GM10847 (cell line): ENCODE results near the gene RGS19.

ENCODE experiments used
- POLR2A ChIP-seq: IDR thresholded peaks from 2 replicates; pipeline ENCODE4 v1.6.1; 2011; ENCODE audit not compliant: insufficient read length; ENCODE audit errors: extremely low read depth

Gene RGS19

DNA sequence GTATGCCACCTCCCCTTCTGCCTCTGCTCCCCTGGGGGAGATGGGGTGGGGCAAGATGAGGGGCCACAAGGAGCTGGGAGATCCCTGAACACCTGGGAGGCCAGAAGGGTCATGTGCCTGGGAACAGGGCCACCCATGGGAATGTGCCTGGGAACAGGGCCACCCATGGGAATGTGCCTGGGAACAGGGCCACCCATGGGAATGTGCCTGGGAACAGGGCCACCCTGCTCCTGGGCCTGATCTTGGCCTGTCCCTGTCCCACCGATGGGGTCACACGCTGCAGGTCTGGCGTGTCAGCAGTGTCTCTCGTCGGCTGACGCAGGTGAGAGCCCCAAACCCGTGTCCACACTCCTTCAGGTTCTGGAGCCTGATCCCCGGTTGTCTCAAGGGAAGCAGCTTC, 4.4 kb downstream of the RGS19 start:
- no peak for TF ChIP-seq POLR2A

DNA sequence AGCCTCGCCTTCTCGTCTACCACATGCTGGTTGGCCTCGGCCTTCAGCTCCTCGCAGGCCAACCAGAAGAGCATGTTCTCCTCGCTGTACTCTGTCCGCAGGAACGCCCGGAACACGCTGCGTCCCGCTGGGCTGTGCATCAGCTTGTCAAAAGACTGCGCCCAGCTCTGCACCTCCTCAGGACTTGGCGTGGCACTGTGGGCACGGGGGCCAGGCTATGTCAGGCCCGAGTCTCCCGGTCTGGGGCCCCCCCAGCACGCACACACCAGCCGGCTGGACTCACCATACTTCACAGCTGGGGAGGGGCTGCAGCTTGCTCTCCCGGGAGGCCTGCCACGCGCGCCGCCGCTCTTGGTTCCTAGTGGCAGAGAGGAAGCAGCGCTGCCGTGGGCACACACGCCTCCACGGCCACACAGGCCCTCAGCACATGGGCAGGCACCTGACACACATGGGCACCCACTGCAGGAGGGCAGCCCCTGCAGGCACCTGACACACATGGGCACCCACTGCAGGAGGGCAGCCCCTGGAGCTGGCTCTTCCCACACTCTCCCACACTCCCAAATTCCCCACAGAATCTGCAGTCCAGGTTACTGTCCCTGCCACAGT, 5.0 kb downstream of the RGS19 start:
- TF ChIP-seq POLR2A: no peak

DNA sequence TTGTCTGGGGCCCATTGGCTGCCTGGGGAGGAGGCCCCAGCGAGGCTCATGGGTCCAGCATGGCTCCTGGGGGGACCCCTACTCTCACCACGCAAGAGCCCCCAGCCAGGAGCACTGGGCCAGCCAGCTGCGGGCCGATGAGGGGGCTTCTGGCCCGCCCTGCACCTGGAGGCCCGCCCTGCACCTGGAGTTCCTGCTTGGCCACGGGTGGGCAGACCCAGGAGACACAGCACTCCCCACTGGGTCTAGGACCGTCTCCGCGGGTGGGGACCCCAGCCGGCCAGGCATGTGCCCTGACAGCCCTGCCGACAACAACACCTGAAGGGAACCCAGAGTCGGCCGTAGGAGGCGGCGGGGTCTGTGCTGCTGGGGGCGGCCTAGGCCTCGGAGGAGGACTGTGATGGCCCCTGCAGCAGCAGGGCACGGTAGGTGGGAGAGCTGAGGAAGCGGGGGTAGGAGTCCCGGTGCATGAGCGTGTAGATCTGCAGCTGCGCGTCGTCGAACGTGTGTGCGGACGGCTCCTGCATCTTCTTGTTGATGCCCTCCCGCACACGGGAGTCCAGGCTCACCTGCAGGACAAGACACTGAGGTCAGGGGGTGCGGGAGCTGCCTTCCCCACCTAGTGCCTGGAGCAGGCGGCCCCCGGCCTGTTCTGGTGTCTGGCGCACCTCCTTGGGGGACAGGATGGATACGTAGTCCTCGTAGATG, 5.7 kb downstream of the RGS19 start:
- no peak for TF ChIP-seq POLR2A

DNA sequence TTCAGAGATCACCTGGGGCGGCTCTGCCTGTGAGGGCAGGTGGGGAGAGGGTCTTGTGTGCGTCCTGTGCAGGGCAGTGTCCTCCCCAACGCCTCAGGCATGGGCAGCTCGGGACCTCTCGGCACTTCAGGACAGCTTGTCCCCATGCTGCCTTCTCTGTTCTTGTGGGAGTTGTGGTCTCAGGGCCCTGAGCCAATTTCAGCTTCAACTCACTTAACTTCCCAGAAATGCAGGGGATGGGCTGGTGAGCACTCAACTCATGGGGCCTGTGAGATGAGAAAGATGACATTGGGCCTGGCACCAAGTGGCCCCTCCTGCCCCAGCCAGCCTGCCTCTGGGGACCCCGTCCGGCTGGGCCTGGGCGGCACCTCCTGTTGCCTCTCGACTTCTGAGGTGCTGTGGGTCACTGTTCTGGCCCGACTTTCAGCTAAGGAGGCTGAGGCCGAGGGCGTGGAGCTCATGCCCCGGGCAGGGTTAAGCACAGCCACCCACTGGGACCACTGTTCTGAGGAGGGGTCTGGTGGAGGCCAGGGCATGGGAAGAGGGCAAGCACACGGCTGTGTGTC, 6.7 kb downstream of the RGS19 start:
- TF ChIP-seq POLR2A: no peak

DNA sequence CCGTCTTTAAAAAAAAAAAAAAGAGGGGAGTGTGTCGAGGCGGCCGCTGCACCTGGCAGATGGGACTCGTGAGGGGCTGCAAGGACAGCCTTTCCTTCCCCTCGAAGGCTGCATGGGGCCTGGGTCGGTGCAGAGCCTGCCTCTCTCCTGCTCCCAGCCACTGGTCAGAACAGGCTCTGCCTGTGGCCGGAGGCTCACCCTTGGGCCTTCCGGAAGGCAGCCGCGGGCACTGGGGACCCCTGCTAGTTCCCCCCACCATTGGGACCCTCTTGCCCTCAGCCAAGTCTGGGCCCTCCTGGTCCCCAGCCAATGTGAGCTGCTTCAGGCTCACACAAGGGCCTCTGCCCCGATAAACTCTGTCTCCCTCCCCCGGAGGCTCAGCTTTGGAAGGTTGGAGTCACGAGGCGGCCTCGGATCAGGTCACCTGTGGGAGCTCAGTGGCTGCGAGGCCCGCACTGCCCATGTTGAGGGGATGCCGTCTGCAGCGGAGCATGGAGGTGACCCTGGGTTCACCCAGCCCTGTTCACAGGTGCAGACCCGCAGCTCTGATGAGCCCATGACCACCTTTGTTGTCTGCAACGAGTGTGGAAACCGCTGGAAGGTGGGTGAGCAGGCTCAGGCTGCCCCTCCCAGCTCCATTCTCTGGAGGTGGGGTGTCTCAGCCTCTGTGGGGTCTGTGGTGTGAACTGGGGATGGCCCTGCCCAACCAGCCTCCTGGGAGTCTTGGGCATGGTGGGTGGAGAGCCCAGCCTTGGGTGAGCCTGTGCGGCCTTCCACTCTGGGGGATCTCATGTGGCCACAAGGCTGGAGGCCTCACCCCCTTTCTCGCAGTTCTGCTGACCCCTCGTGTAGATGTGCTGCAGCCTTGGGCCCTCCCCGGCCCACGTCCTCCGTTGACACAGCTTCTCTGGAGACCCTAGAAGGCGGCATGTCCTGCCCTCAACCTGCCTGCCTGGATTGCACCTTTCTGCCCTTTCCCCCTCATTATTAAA, 7.7 kb downstream of the RGS19 start:
- TF ChIP-seq POLR2A: no peak

DNA sequence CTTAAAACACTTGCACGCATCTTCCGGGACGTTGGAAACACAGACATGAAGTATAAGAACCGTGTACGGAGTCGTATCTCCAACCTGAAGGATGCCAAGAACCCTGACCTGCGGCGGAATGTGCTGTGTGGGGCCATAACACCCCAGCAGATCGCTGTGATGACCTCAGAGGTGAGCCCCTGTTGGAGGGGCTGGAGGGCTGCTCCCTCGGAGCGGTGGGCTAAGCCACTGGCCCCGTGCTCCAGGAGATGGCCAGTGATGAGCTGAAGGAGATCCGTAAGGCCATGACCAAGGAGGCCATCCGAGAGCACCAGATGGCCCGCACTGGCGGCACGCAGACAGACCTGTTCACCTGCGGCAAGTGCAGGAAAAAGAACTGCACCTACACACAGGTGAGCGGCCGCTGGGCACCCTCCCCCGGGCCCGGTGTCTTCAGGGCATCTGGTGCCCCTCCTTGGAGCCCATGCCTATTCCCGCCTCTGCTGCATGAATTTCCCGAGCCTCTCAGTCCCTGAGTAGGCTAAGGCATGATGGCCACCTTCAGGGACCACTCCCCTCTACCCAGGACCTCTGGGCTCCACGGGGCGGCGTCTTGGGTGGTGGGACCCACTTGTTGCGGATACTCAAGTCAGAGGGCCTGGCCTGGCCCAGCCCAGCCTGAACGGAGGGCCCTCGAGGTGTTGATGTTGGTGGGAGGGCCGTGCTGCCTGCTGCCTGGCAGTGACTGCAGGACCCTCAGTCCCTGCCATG, 8.9 kb downstream of the RGS19 start:
- no peak for TF ChIP-seq POLR2A

DNA sequence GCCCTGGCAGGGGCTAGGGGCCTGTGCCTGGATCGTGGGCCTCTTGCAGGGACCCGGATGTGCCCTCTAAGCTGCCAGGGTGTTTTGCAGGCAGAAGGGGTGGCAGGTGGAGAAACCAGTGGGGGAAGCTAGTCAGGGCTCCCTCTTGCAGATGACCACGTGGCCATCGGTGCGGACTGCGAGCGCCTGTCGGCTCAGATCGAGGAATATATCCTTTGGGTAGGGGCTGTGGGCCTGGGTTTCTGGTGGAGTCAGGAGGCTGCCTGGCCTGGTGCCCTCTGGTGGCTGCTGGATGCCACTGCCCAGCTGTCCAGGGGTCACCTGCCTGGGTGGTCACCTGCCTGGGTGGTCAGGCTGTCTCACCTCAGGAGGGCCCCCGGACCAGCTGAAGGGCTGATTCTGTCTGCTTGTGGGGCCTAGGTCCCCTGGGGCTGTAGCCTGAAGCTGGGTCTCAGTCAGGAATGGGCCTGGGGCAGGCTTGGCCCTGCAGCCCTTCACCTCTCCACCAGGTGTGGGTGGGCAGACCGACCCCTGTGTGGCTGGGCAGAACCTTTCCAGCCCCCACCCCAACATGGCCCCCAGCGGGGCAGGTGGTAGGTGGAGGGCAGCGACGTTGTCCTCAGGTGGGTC, 9.6 kb downstream of the RGS19 start:
- no peak for TF ChIP-seq POLR2A

DNA sequence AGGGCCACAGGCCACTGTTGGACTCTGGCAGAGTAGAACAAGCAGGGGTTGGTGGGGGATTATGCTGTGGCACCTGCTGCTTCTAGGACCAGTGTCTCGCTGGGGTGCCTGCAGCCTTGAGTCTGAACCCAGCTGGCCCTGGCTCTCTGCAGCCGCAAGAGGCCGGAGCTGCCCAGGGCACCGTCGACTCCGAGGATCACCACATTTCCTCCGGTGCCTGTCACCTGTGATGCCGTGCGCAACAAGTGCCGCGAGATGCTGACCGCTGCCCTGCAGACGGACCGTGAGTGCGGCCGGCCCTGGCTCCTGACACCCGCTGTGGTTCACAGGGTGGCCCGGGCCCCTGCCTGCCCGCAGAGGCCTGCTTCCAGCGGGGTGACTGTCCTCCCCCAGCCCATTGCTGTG, 10.1 kb downstream of the RGS19 start:
- TF ChIP-seq POLR2A: no peak

DNA sequence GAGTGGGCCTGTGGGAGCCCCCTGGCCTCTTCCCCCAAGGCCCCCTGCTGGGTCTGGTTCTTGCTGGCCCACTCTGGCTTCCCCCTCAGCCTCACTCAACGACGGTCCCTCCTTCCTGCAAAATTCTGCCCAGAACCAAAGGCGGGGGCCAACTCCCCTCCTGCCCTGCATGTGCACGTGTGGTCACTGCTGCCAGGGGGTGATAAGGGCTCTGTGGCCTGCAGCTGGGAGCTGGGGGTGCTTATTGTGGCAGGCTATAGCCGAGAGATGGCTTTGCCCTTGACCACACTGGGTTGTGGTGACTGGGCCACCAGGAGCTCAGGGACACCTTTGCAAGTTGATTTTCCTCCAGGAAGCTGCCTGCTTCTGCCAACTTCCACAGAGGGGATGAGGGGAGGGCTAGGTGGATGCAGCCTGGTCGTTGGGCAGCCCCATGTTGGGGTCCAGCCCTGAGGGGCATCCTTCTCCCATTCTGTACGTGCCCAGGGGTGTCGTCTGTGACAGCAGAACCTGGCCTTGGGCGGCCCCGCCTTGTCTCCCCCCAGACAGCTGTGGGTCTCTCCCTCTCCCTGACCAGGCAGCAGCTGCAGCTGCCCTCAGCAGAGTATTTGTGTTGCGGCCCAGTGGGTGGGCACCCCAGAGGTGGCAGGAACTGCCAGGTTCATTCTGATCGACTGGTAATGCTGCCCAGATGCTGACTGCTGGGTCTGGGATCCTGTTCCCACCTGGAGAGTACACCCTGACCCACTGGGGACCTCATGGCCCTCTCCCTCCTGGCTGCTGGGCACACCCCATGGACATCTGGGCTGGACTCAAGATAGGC, 10.7 kb downstream of the RGS19 start:
- TF ChIP-seq POLR2A: no peak

DNA sequence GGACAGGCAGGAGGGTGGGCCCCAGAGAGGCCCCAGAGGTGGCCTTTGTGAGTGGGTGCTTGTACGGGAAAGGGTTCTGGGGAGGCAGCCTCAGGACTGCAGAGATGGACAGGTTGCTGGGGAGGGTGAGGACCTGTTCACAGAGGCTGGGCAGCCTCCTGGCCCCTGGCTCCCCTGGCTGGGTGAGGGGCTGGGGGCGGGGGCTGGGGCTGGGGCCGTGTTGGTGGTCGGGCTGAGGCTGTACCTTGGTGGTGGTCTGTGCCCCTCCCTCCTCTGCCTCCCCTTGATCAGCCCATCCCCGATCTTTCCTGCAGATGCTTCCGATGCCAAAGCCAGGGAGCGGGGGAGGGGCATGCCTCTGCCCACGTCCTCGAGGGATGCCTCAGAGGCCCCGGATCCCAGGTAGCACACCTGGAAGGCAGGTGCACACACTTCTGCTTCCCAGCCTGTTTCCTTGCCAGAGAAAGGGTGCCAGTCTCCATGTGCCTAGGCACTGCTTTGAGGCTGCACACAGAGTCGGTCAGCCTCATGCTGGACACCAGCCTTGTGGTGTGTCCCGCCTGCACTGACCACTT, 11.5 kb downstream of the RGS19 start:
- TF ChIP-seq POLR2A: no peak

DNA sequence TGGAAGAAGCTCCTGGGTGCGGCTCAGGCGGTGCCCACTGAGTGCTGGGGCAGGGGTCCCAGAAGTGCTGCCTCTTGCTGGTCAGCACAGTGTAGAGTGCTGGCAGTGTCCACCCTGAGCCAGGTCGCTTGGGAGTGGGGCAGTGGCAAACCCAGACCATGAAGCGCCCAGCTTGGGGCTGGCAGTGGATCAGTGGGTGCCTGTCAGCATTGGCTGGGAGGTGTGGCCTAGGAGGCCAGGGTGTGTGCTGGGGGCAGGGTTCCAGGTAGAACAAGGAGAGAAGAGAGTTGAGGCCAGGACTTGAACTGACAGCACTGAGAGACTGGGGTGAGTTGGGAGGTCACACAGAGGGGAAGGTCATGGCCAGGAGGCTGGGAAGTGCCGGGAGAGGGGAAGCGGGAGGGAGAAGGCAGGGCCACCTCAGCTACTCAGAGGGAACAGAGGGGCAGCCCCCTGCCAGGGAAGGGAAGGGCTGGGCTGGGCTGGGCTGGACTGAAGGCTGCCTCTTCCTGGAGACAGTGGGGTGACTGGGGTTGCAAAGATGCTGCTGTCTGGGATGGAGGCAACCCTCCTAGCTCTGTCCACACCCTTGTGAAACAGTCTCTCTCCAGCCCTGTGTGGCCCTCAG, 12.2 kb downstream of the RGS19 start:
- no peak for TF ChIP-seq POLR2A

DNA sequence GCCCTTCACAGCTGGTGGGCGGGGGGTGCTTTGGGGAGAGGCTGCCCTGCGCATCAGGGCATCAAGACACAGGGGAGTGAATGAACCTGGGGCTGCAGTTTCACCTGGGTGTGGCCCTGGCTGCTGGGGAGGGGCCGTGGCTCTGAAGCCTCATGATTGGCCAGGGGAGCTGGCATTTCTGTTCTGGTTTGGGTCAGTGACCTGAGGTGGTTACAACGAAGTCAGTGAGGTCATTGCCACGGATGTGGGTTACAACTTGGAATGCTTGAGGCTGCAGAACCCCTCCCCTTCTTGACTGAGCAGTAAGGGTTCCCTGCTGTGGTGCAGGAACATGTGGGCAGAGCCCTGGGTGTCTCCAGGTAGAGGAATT, 13.4 kb downstream of the RGS19 start:
- no peak for TF ChIP-seq POLR2A
